NT2/D1 (cell line): ENCODE data around the gene CBR4.

ENCODE experiments used
- SUZ12 ChIP-seq: IDR thresholded peaks from 2 replicates; pipeline ENCODE4 v1.6.1; 2011; ENCODE audit not compliant: insufficient read length, insufficient read depth; ENCODE audit errors: extremely low read depth
- YY1 ChIP-seq: IDR thresholded peaks from 2 replicates; pipeline ENCODE4 v1.6.1; 2011; ENCODE audit not compliant: insufficient read length, insufficient read depth
- ZNF274 ChIP-seq: IDR thresholded peaks from 2 replicates; pipeline ENCODE4 v1.6.1; 2011; ENCODE audit warnings: mild to moderate bottlenecking, low read depth, low read length

DNA sequence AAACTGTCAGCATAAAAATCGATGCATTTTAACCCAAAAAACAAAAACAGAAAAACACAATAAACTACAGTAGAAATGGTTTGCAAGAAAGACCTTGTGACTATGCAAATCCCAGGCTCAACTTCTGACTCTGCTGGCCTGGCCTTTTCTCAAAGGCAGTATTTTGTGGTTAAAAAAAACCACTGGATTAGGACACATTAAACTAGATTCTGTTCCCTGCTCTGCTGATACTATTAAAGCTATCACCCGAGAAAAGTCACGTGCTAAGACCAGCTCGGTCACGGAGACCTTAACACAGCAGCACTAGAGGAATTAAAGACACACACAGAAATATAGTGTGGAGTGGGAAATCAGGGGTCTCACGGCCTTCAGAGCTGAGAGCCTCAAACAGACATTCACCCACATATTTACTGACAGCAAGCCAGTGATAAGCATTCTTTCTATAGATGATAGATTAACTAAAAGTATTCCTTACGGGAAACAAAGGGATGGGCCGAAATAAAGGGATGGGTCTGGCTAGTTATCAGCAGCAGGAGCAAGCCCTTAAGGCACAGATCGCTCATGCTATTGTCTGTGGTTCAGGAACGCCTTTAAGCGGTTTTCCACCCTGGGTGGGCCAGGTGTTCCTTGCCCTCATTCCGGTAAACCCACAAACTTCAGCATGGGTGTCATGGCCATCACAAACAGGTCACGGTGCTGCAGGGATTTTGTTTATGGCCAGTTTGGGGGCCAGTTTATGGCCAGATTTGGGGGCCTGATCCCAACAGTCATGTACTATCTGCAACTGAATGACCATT, 16.1 kb downstream of the CBR4 start:
- TF ChIP-seq YY1 (no peak), ZNF274 (no peak), SUZ12 (no peak)
